Activated naive CD4-positive, alpha-beta T cell treated with anti-CD3 and anti-CD28 coated beads, Interleukin-2, amount 50 U/mL, for 16 hours (primary cell): ENCODE measurements around the gene DMRTC2.
A peak's percentile ranks its signal among the peaks of the same experiment; 100 is the strongest.

ENCODE experiments used
- DNase-seq: peaks from one replicate; pipeline ENCODE4 v3.0.0-alpha.2; 2020

DMRTC2 gene

DNA sequence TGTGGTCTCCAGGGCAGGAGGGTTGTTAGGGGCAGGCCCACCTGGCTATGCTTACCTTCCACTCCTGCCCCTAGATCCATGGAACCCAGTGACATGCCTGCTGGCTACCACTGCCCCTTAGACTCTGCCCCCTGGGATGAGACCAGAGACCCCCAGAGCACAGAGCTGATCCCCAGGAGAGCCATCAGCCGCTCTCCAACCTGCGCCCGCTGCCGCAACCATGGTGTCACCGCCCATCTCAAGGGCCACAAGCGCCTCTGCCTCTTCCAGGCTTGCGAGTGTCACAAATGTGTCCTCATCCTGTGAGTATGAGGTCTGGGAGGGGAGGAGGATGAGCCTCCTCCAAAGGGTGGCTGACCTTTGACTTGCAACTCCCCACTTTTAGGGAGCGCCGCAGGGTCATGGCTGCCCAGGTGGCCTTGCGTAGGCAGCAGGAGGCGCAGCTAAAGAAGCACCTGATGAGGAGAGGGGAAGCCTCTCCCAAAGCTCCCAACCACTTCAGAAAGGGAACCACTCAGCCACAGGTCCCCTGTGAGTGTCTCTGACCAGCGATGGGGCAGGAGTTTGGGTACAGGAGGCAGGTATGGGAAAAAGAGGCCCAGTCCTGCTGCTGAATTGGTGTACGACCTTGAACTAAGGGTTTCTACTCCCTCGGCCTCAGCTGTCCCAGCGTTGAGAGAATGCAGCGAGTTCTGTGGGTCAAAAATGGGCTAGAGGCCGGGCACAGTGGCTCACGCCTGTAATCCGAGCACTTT lies 2.7 kb downstream of the DMRTC2 start:
- DNase-seq: no peak

- DNase-seq: no peak
Observed at GRCh38 chr19:41848666-41849065, 3.8 kb downstream of the DMRTC2 start.

DNA sequence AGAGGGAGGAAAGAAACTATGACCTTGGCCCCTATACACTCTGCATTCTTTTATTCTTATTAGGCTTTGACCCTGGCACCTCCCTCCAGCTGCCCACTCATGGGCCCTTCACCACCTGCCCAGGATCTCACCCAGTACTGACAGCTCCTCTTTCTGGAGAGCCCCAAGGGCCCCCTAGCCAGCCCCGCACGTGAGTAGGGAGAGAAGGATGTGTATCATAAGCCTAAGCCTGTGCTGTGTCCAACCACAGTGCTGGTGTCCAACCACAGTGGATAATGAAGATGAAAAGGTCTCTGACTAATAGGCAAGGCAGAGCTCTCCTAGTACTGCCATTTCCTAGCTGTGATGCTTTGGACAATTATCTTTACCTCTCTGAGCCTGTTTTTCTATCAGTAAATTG lies 4.2 kb downstream of the DMRTC2 start:
- DNase-seq: no peak

DNA sequence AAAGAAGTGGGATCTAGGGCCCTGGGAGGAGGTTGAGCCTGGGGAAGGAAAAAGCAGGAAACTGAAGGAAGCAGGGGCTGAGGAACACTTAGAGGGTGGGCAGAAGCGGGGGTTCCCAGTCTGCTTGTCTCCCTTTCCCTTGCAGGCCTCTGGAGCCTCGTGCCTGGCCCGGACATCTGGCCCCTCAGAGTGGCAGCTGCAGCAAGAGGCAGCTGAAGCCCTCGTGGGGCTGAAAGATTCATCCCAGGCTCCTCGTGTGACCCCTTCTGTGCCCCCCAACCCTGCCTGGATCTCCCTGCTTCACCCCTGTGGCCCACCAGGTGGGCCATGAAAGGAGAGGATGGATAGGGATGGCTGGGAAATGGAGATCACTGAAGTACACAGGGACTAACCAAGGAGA lies 5.5 kb downstream of the DMRTC2 start:
- no peak for DNase-seq

GRCh38 chr19:41851456-41851855 lies 6.6 kb downstream of the DMRTC2 start:
- no peak for DNase-seq

DNA sequence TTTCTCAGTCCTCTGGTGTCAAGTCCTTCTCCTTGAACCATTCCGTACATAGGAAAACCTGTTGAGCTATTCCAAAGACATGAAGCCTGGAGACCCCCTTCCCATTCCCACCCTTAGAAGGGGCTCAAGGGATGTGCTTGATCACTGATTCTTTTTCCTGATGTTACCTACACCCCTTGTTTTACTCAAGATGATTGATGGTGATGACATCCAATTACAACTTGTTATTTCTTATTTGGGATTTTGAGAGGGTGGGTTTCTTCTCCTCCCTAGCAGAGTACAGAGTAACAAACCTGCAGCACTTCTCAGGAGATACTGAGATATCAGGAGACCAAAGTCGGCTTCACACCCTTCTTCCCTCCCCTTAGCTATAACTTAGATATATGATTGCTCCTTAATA lies 8.5 kb downstream of the DMRTC2 start:
- no peak for DNase-seq

DNA sequence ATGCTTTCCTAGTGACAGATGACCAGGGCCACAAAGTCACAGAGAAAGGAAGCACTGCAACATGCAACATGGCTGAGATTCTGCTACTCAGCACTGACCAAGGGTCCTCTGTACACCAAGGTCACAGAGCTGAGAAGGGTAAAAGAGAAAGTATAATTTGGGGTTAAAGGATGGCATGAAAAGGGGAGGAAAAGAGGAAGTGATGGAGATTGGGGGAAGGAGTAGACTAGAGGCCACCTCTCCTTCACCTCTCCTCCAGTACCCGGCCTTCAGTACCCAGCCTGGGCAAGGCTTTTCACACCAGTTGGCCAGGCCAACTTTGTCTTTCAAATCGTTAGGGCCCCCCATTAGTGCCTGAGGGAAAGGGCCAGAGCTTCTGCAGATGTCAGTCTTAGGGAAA lies 8.9 kb downstream of the DMRTC2 start:
- DNase-seq: no peak

DNA sequence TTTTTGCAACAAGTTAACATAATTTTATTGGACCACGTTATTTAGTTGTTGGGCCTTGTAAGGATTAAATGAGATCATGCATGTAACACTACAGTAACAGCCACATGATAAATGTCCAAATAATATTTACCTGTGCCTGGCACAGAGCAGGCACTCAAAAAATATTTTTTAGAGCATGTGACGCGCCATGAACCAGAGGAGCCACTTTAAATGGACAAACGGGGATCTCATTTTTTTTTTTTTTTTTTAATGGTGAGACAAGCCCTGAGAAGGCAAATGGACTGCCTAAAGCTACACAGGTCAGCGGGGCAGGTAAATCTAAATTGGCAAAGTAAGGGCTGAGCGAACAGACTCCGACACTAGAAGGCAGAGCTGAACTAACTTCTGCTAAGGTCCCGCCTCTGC lies 14.4 kb downstream of the DMRTC2 start:
- DNase-seq: no peak

GRCh38 chr19:41859618-41860418 lies 15.0 kb downstream of the DMRTC2 start, which contains the start of gene RPS19:
Gene RPS19 (plus strand): TSS chr19:41860255. CDS start chr19:41860775, 520 bp downstream.
- DNase-seq: peak; percentile 97

- DNase-seq: peak; percentile 56
Observed at GRCh38 chr19:41860419-41861115, 15.7 kb downstream of the DMRTC2 start.

GRCh38 chr19:41861116-41861768 lies 16.4 kb downstream of the DMRTC2 start:
- DNase-seq: no peak

GRCh38 chr19:41861846-41862245 lies 17.0 kb downstream of the DMRTC2 start:
- no peak for DNase-seq

DNA sequence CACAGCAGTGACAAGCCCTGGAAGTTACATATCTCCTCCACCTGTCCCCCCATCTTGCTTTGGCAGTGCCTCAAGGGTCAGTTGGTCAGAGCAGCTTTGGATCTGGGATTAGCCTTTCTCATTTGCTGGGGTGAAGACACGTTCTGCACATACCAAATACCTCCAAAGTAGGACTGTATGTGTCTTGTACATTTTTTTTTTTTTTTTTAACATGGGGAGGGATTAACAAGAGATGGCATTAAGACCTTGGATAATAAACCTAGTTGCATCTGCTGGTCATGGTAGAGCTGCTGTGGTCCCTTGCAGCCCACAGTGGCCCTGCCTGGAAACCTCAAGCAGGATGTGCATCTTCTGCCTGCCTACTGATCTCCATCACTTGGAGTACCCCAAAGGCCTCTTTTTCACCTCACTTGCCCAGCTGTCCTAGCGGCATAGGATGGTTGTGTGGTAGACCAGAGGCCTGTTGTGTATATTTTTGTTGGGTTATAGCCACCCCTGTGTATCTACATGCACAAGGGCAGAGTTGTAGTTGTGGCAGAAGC lies 17.7 kb downstream of the DMRTC2 start:
- DNase-seq: no peak

- no peak for DNase-seq
Observed at GRCh38 chr19:41863209-41863931, 18.5 kb downstream of the DMRTC2 start.

- no peak for DNase-seq
Observed at GRCh38 chr19:41864374-41864773, 19.5 kb downstream of the DMRTC2 start.

- no peak for DNase-seq
Observed at GRCh38 chr19:41866284-41866683, 21.4 kb downstream of the DMRTC2 start.

DNA sequence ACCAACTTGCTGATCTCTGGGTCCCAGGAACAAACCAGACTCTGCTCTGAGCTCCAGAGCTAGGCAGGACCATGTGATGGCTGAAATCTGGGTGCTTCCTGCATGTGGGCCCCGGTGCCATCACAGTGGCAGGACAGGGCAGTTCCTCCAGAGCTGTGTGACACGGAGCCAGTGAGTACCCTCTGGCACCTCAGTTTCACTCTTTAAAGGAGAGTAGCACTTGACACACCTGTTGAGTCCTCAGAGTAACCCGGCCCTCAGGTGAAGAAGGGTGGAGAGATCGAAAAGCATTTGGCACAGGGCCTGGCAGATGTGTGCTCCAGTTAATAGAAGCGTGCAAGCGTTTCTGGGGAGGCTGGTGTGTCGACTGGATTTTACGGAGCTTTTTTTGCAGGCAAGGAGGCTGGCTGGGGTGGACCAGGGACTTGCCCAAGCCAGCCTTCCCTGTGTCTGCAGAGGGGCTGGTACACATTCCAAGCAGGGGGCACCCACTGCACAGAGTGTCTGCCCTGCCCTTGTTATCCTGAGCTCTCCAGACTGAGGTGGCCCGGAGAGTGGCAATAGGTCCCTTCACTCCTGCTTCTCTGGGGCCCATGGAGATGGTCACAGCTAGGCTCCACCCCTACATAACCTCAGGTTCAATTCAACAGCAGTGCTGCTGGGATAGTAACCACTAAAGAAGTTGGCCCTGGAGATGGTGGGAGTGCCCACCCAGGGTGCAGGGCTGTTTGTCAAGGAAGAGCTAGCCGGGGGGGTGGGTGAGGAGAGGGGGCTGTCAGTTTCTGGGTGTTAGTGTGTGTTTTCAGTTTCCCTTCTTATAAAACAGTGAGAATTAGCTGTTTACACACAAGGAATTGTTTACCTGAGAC lies 23.5 kb downstream of the DMRTC2 start:
- DNase-seq: no peak

- DNase-seq: no peak
Observed at GRCh38 chr19:41868989-41869300, 24.1 kb downstream of the DMRTC2 start.

DNA sequence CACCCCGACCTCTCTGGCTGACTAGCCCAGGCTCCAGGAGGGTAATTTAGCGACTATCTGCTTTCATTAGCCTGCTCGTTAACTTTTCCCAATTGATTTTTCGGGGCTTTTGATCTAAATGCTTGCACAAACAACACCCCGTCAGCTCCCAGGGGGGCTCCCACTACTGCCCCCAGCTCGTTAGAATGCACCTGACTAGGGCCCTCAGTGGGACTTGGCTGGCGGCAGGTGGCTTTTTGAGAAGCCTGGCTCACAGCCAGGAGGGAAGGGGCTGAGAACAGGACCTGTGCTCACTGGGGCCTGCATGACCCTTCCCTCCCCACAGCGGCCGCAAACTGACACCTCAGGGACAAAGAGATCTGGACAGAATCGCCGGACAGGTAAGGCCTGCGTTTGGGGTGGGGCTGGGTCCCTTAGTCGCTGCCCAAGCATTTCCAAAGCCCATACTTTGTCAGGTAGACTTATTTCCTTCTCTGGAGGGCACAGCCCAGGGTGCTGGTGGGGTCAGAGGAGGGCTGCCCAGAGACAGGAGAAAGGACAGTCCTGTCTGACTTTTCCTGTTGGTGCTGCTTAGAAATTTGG lies 24.6 kb downstream of the DMRTC2 start:
- no peak for DNase-seq

- DNase-seq: no peak
Observed at GRCh38 chr19:41870401-41870873, 25.6 kb downstream of the DMRTC2 start.
